Fibroblast of mammary gland (primary cell): ENCODE data around the gene ATP6V1G3.
A peak's percentile ranks its signal among the peaks of the same experiment; 100 is the strongest.
"Not testable (repeated sequence)": the region's sequence is repeated elsewhere in the genome, so short reads cannot be mapped to it uniquely, and the experiment has no call there.

Experiments
- DNase-seq: peaks from one replicate; pipeline ENCODE4 v3.0.0-alpha.2; 2010; ENCODE audit warnings: low read depth
- H3K4me3 ChIP-seq: 2 replicates; pipeline ENCODE4 v1.5.1; 2011; ENCODE audit warnings: low read depth, mild to moderate bottlenecking, low read length, moderate library complexity; ENCODE audit not compliant: control insufficient read depth
- CTCF ChIP-seq: conservative IDR thresholded peaks from 2 replicates; pipeline ENCODE4 v1.5.1; 2011; ENCODE audit warnings: low read depth, low read length, inconsistent platforms; ENCODE audit not compliant: control insufficient read depth, insufficient read depth

Gene ATP6V1G3

GRCh38 chr1:198540580-198540979, at the start of gene ATP6V1G3:
ATP6V1G3 (minus strand) TSS chr1:198540680; CDS start chr1:198540650, 30 bp downstream.
- TF ChIP-seq CTCF, result no peak
- no peak within 1 kb of the TSS for H3K4me3 ChIP-seq
- no peak for DNase-seq

- H3K4me3 ChIP-seq, result no peak overlapping the region
- TF ChIP-seq CTCF, result no peak
- no peak for DNase-seq
Measured at GRCh38 chr1:198588845-198589244, 48.4 kb upstream of the ATP6V1G3 start.

GRCh38 chr1:198584163-198584562, 43.7 kb upstream of the ATP6V1G3 start:
- no peak for DNase-seq
- no peak for TF ChIP-seq CTCF
- H3K4me3 ChIP-seq, result no peak overlapping the region

- DNase-seq, H3K4me3 ChIP-seq: not testable (repeated sequence)
Measured at GRCh38 chr1:198583209-198583802, 42.8 kb upstream of the ATP6V1G3 start.

- DNase-seq, result peak; percentile 74
- no peak for TF ChIP-seq CTCF
Measured at GRCh38 chr1:198577444-198577843, 37.0 kb upstream of the ATP6V1G3 start.

GRCh38 chr1:198575798-198576641, 35.5 kb upstream of the ATP6V1G3 start:
- no peak overlapping the region for H3K4me3 ChIP-seq
- no peak for TF ChIP-seq CTCF
- DNase-seq, result peak; percentile 22

More at GRCh38 chr1:198577444-198577843, 37.0 kb upstream of the ATP6V1G3 start:
- no peak overlapping the region for H3K4me3 ChIP-seq

GRCh38 chr1:198575292-198575691, 34.8 kb upstream of the ATP6V1G3 start:
- H3K4me3 ChIP-seq, result no peak overlapping the region
- DNase-seq, result no peak
- no peak for TF ChIP-seq CTCF
